ENCODE measurements around the gene CHST8.

GRCh38 chr19:33802801-33803200 lies 181.0 kb downstream of the CHST8 start:
- TF ChIP-seq CTCF (IDR thresholded peaks at IDR 0.05) = no peak
- no peak for TF ChIP-seq RELA (CRISPR knock-in tag; IDR thresholded peaks at IDR 0.05; ENCODE audit: borderline replicate concordance)
- no peak for TF ChIP-seq ATF2 (CRISPR knock-in tag; IDR thresholded peaks at IDR 0.05; ENCODE audit: borderline replicate concordance, low read depth)
- no peak for TF ChIP-seq USF1 (CRISPR knock-in tag; IDR thresholded peaks at IDR 0.05)
- no peak for TF ChIP-seq MLX (CRISPR knock-in tag; IDR thresholded peaks at IDR 0.05)
- no peak for TF ChIP-seq GTF2I (CRISPR knock-in tag; conservative IDR thresholded peaks at IDR 0.05)

Data from WTC11 (cell line).